GM15510 (cell line): Measurements from ENCODE around the gene CLCN2.

Source experiments
- POLR2A ChIP-seq: IDR thresholded peaks from 3 replicates; pipeline ENCODE4 v1.6.1; 2011; ENCODE audit warnings: borderline replicate concordance; ENCODE audit not compliant: insufficient read length; ENCODE audit errors: extremely low read depth

The CLCN2 gene

DNA sequence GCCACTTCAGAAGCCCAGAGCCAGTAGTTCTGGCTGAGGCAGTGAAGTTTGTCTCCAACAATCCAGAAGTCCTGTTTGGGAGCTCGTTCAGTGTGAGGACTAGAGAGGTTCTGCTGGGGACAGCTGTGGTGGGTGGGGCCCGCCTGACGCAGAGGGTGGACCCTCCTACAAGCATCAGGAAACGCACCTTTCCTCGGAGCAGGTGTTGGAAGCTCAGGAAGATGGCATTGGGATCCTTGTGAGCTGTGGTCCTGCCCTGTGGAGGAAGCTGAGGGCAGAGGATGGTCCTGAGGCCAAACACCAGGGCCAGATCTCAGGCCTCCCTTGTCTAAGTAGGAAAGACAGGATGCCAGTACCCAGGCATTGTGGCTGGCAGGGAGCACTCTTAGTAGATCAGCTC, 11.5 kb upstream of the CLCN2 start:
- TF ChIP-seq POLR2A, result no peak

- no peak for TF ChIP-seq POLR2A
Measured at GRCh38 chr3:184372296-184372821, 11.0 kb upstream of the CLCN2 start.

- no peak for TF ChIP-seq POLR2A
Measured at GRCh38 chr3:184371570-184372018, 10.2 kb upstream of the CLCN2 start.

- TF ChIP-seq POLR2A, result no peak
Measured at GRCh38 chr3:184368586-184369183, 7.3 kb upstream of the CLCN2 start.

GRCh38 chr3:184368116-184368515, 6.7 kb upstream of the CLCN2 start:
- no peak for TF ChIP-seq POLR2A

DNA sequence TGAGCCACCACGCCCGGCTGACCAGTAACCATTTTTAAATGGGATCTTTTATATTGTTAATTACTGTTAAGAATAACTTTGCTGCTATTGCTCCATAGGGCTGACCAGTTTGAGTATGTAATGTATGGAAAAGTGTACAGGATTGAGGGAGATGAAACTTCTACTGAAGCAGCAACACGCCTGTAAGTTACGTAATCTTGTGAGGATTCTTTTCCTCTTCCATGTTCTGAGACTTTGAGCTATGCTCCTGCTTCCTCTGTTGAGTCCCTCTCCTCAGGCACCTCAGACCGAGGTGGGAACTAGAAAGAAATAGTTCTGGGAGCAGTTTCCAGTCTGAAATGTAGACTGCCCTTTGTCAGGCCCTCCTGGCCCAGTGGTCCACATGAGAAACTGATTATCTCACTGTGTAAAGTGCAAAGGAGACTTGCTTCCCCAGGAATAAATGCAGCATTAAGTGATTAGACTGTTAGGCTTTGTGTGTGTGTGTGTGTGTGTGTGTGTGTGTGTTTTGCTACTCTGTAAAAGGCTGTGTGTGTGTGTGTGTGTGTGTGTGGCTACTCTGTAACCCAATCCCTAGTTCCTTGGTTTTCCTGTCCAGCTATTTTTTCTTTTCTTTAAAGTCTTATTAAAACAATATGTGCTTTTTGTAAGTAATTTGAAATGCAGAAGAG, 5.3 kb upstream of the CLCN2 start:
- no peak for TF ChIP-seq POLR2A

- TF ChIP-seq POLR2A, result peak; percentile 77
Measured at GRCh38 chr3:184362668-184363546, 1.5 kb upstream of the CLCN2 start.

DNA sequence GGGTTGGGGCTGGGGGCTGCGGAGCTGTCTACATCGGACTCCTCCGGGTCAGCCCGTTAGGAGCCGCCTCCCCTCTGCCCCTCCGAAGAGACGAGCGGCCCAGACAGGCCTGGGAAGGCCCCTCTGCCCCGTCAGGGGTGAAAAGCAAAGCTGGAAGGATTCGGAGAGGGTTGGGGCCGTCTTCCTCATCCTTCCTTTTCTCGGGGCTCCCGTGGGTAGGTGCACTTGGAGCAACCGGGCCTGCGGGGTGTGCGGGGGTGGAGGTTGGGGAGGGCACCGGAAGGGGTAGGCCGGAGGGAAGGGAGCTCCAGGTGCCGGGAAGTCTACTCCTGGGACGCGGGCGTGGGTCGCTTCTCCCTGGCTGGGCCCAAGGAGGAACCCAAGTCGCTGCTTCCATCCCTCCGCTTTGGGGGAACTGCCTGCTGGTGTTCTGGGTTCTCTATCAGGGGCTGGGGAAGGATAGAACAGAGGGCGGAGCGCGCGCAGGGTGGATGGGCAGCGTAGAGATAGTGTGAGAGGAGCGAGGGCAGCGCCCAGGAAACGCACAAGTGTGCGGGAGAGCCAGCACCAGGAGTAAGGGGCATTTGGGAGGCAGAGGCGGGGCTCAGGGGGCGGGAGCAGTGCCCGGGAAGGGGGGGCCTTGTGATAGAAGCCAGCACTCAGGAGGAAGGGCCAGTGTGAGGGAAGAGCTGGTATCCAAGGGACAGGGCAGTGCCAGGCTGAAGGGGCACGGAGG, 695 bp upstream of the CLCN2 start:
- no peak for TF ChIP-seq POLR2A

DNA sequence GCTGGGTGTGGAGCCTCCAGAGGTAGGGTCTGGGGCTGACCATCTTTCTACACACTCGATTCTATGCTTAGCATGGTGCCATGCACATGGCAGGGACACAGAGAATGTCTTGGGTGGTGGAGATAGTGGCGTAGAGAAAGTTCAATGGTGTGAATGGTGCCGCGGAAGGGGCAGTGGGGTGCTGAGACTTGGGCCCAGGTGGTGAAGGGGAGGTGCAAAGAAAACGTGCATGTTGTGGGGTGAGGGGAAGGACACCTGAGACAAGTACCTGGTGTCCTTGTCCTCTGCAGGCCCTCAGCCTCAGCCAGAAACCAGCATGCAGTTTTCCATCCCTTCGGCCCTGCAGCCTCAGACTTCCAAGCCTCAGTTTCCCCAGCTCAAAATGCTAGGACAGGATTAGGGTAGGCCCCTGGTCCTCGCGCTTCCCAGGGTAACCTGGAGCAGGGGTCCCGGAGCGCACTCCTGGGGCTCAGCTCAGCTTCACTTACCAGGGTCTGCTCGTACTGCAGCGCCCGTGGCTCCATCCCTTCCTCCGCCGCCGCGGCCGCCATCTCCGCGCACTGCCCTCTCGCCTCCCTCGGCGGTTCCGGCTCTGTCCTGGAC, 375 bp downstream of the CLCN2 start:
- TF ChIP-seq POLR2A, result no peak

DNA sequence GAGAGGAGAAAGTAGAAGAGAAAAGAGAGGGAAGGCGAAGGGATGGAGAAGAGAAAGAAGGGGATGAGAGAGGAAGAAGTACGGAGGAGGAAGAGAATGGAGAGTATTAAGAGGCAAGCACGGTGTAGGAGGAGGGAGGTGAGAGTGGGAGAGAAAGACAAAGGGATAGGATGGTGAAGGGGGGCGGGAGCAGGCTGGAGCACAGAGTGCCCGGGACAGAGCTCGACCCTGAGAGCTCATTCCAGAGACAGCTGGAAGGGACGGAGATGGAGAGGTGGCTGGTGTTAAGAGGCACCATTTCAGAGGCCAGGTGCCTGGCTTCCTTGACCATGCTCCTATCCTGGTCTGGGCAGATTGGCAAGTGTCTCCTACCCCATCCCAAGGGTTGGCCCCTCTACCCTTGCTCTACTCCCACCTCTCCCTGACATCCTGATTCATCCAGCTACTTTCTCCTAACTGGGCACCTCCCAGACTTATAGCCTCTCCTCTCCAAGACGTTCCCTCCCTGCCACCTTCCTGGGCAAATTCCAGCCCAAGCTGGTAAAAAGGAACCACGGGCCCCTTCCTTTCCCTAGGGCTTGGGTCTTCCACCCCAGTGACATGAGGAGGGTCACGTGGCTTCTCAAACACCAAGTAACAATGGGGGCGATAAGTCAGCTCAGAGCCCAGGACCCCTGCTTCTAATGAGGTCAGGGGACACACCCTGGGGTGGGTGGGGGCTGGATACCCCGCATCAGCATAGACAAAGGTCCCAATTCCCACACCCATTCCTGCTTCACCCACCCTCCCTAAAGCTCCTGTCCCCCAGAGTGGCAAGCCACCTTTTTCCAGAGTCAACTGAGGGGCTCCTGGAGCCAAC, 1.1 kb downstream of the CLCN2 start:
- no peak for TF ChIP-seq POLR2A

DNA sequence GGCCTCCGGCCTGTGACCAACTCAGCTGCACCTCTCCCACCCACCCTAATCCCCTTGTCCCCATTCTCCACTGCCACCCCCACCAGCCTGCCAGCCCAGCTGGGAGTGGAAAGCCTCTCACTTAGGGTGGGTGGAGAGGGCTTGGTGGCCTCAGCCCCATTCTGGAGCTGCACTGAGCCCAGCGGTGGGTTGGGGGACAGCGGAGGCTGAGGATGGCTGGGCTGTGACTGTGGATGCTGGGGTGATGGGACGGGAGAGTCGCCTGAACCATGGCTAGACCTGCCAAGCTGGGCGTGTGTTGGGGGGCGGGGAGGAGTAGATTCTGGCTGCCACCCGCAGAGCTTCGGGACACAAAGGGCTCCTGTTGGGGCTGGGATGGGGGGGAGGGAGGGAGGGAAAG, 1.8 kb downstream of the CLCN2 start:
- TF ChIP-seq POLR2A, result no peak

DNA sequence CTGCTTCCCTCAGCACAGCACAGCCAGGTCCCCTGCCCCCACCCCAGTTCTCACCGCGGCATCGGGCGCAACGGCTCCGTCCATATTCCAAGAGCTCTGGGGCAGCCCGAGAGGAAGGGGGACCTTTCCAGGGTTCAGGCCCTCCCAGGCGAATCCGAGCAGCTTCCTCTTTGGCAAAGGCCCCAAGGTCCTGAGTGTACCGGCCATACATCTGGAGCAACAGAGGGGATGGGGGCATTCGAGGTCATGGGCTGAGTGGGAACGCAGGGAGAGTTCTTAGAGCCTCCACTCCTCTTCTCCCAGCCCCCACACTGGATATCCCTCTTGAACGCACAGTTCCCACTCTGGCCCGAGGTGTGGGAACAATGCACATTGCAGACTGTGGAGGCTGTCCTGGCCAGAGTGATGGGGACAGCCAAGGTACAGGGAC, 2.5 kb downstream of the CLCN2 start:
- no peak for TF ChIP-seq POLR2A

GRCh38 chr3:184358124-184358767, 3.2 kb downstream of the CLCN2 start:
- no peak for TF ChIP-seq POLR2A
